Endothelial cell of umbilical vein (primary cell): ENCODE measurements around the gene NKD1. TPM values are rescaled to one million over a fixed set of nuclear protein-coding genes. Genes with fewer than 3 reads are reported as not detected.

Source experiments
- BruUV-seq: library from RNA; stranded (reverse); fragments of 400-500 nt; replicated peaks from 2 replicates; lab custom pipeline; 2021; lab: Mats Ljungman, UMichigan
- CTCF ChIA-PET: fragments of 300-600, 350-600 bp; sonication (Branson Sonifier 250); formaldehyde crosslinking; loops from one replicate; lab custom pipeline; 2021; ENCODE audit warnings: antibody characterized with exemption, inconsistent platforms; lab: Charles Lee
- POLR2A ChIA-PET: fragments of 300-600, 350-600 bp; sonication (Branson Sonifier 250); formaldehyde crosslinking; loops from one replicate; lab custom pipeline; 2021; ENCODE audit warnings: antibody characterized with exemption, inconsistent platforms; lab: Charles Lee
- DNase-seq: peaks from one replicate; pipeline ENCODE4 v3.0.0-alpha.2; 2011; ENCODE audit warnings: low read depth, low spot score
- FAIRE-seq: peaks from 2 replicates; lab custom pipeline; 2011; peaks lifted over from hg19 to GRCh38; lab: Jason Lieb, UNC
- H2AFZ ChIP-seq: 2 replicates; pipeline ENCODE4 v1.6.0; 2012; ENCODE audit warnings: low read depth, low read length, control low read depth, inconsistent platforms
- H3K27ac ChIP-seq: 2 replicates; pipeline ENCODE4 v1.5.1; 2011; ENCODE audit warnings: low read depth, mild to moderate bottlenecking, control low read depth, low read length, moderate library complexity; ENCODE audit not compliant: insufficient read depth
- H3K27me3 ChIP-seq, 2 experiments: 2 replicates each; pipeline versions ENCODE4 v1.6.0 to v1.6.1; 2011; ENCODE audit warnings: low read length in 2 of 2, mixed read lengths in 1 of 2; ENCODE audit not compliant: control insufficient read depth in 2 of 2, insufficient read depth in 2 of 2
- H3K36me3 ChIP-seq, 2 experiments: 2 replicates in 1 of 2; 3 replicates in 1 of 2; pipeline ENCODE4 v1.5.1; 2011; ENCODE audit warnings: low read length in 2 of 2, mild to moderate bottlenecking in 1 of 2, moderate library complexity in 1 of 2; ENCODE audit not compliant: control insufficient read depth in 2 of 2, insufficient read depth in 2 of 2; ENCODE audit errors: extremely low read depth in 1 of 2
- H3K4me1 ChIP-seq: 3 replicates; pipeline ENCODE4 v1.5.1; 2011; ENCODE audit warnings: mild to moderate bottlenecking, low read length; ENCODE audit not compliant: control insufficient read depth, insufficient read depth; ENCODE audit errors: extremely low read depth
- H3K4me2 ChIP-seq: 2 replicates; pipeline ENCODE4 v1.6.1; 2011; ENCODE audit warnings: low read length, control low read depth, mixed read lengths; ENCODE audit not compliant: insufficient read depth
- H3K4me3 ChIP-seq, 3 experiments: fragments of 200-600 bp in 1 of 3; sonication (generic), shearing (Covaris generic) in 1 of 3; replicated peaks in 1 of 3; 2 replicates each; pipeline ENCODE4 v1.5.1; 2011 to 2016; ENCODE audit warnings: control low read depth in 3 of 3, low read length in 3 of 3, mild to moderate bottlenecking in 2 of 3, inconsistent platforms in 1 of 3, low read depth in 1 of 3, moderate library complexity in 1 of 3; ENCODE audit not compliant: insufficient read depth in 1 of 3
- H3K79me2 ChIP-seq: 2 replicates; pipeline ENCODE4 v1.6.0; 2012; ENCODE audit warnings: low read length, inconsistent platforms; ENCODE audit not compliant: control insufficient read depth, insufficient read depth
- H3K9ac ChIP-seq: replicated peaks from 2 replicates; pipeline ENCODE3; 2011; ENCODE audit warnings: low read length, control low read depth; ENCODE audit not compliant: insufficient read depth; ENCODE audit errors: extremely low read depth
- H3K9me1 ChIP-seq: replicated peaks from 3 replicates; pipeline ENCODE4 v1.6.0; 2011; ENCODE audit warnings: mild to moderate bottlenecking, low read length; ENCODE audit not compliant: control insufficient read depth, insufficient read depth; ENCODE audit errors: extremely low read depth
- H3K9me3 ChIP-seq: replicated peaks from 2 replicates; pipeline ENCODE4 v1.5.1; 2012; ENCODE audit warnings: low read length, inconsistent platforms; ENCODE audit not compliant: control insufficient read depth, insufficient read depth
- H4K20me1 ChIP-seq: replicated peaks from 2 replicates; pipeline ENCODE3; 2011; ENCODE audit warnings: mild to moderate bottlenecking, low read length; ENCODE audit not compliant: control insufficient read depth, insufficient read depth; ENCODE audit errors: extremely low read depth
- EZH2 ChIP-seq: IDR thresholded peaks from 2 replicates; pipeline ENCODE4 v1.6.1; 2012; ENCODE audit warnings: borderline replicate concordance, low read depth, mild to moderate bottlenecking, moderate library complexity, low read length, inconsistent platforms; ENCODE audit not compliant: severe bottlenecking
- FOS ChIP-seq: IDR thresholded peaks from 2 replicates; pipeline ENCODE4 v1.6.1; 2011; ENCODE audit warnings: mild to moderate bottlenecking, low read length, moderate library complexity, borderline replicate concordance; ENCODE audit not compliant: insufficient read depth
- GATA2 ChIP-seq: IDR thresholded peaks from 2 replicates; pipeline ENCODE4 v1.7.0; 2011; ENCODE audit warnings: low read depth, mild to moderate bottlenecking, moderate library complexity, mixed read lengths, low read length; ENCODE audit not compliant: insufficient read length, insufficient read depth
- JUN ChIP-seq: IDR thresholded peaks from 2 replicates; pipeline ENCODE4 v1.6.1; 2011; ENCODE audit warnings: borderline replicate concordance, low read depth; ENCODE audit not compliant: insufficient read length, insufficient read depth
- MAX ChIP-seq: IDR thresholded peaks from 2 replicates; pipeline ENCODE4 v1.6.1; 2011; ENCODE audit not compliant: insufficient read depth, insufficient read length
- MYC ChIP-seq: IDR thresholded peaks from one replicate; pipeline ENCODE4 v1.6.1; 2011; ENCODE audit warnings: mild to moderate bottlenecking, low read depth, low read length
- POLR2A ChIP-seq: IDR thresholded peaks from 2 replicates; pipeline ENCODE4 v1.6.1; 2012; ENCODE audit warnings: low read depth, mild to moderate bottlenecking, control low read depth, low read length
- POLR2AphosphoS5 ChIP-seq: IDR thresholded peaks from 2 replicates; pipeline ENCODE4 v1.6.1; 2012; ENCODE audit warnings: low read depth, mild to moderate bottlenecking, control low read depth, low read length, moderate library complexity; ENCODE audit not compliant: insufficient read depth
- dilution Hi-C: fragments of 300-500 bp; cut with MboI; formaldehyde crosslinking; loops from one replicate; pipeline ENCODE4 v1.15.0; 2019; ENCODE audit warnings: low sequenced_read_pairs; ENCODE audit not compliant: extremely low pct_ligation_motif_present
- intact Hi-C: fragments of 100-400 bp; cut with micrococcal nuclease; formaldehyde crosslinking; loops from one replicate; pipeline ENCODE4 v1.10.0; 2022
- polyA plus RNA-seq, 4 experiments: library from polyadenylated mRNA; depleted of rRNA in 3 of 4; stranded (reverse) in 3 of 4; unstranded in 1 of 4; fragments of >200 nt; gene quantifications; 2 replicates each; pipeline versions ENCODE4 v1.2.1 to v1.2.3, GENCODE V29; 2011 to 2012; ENCODE audit warnings: missing spikeins in 1 of 4
- total RNA-seq: library from RNA; stranded (reverse); gene quantifications from 2 replicates; pipeline ENCODE4 v1.2.3, GENCODE V29; 2021
- TF ChIP-seq, protein P1 (sequence below), 2 donors: IDR thresholded peaks; 1 replicate in 1 of 2; 2 replicates in 1 of 2; pipeline ENCODE4 v1.5.1; 2011; ENCODE audit warnings: low read length in 2 of 2, mild to moderate bottlenecking in 2 of 2, moderate library complexity in 2 of 2, control low read depth in 1 of 2, inconsistent platforms in 1 of 2, low read depth in 1 of 2; ENCODE audit not compliant: insufficient read depth in 1 of 2; ENCODE audit errors: extremely low read depth in 1 of 2

NKD1 gene
- total and polyA plus RNA-seq, 2 donors (not counting 3 experiments of a cell fraction or from before 2014, with no cell fraction given): not detected

- DNase-seq: no peak
- no peak overlapping the region for H3K4me2 ChIP-seq
- TF ChIP-seq EZH2: no peak
- TF ChIP-seq JUN: no peak
- TF ChIP-seq GATA2: no peak
- no peak for TF ChIP-seq POLR2A
- TF ChIP-seq, protein P1, sequence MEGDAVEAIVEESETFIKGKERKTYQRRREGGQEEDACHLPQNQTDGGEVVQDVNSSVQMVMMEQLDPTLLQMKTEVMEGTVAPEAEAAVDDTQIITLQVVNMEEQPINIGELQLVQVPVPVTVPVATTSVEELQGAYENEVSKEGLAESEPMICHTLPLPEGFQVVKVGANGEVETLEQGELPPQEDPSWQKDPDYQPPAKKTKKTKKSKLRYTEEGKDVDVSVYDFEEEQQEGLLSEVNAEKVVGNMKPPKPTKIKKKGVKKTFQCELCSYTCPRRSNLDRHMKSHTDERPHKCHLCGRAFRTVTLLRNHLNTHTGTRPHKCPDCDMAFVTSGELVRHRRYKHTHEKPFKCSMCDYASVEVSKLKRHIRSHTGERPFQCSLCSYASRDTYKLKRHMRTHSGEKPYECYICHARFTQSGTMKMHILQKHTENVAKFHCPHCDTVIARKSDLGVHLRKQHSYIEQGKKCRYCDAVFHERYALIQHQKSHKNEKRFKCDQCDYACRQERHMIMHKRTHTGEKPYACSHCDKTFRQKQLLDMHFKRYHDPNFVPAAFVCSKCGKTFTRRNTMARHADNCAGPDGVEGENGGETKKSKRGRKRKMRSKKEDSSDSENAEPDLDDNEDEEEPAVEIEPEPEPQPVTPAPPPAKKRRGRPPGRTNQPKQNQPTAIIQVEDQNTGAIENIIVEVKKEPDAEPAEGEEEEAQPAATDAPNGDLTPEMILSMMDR (IDR thresholded peaks at IDR 0.05; ENCODE audit: extremely low read depth in 1 of 2, insufficient read depth in 1 of 2, low read depth in 1 of 2, low read length in 2 of 2): no peak
- TF ChIP-seq POLR2AphosphoS5: no peak
- no peak for TF ChIP-seq MAX
- no peak for TF ChIP-seq MYC
- no peak for TF ChIP-seq FOS
- POLR2A ChIA-PET: no interaction called here
- no TSS peak for BruUV-seq
- H3K79me2 ChIP-seq: no peaks in the 10 kb centered on the region
- H3K9ac ChIP-seq: no peak overlapping the region
- no peaks in the 10 kb centered on the region for H3K36me3 ChIP-seq
- H3K27ac ChIP-seq: no peak overlapping the region
- H3K9me1 ChIP-seq: no peaks in the 10 kb centered on the region
- H3K4me1 ChIP-seq: no peaks in the 10 kb centered on the region
- intact Hi-C loops: no loop called here
- CTCF ChIA-PET: no interaction called here
- no peak overlapping the region for H2AFZ ChIP-seq
- FAIRE-seq: no peak
- H4K20me1 ChIP-seq: no peaks in the 10 kb centered on the region
- no peaks in the 10 kb centered on the region for H3K9me3 ChIP-seq
- H3K4me3 ChIP-seq: no peak overlapping the region
- dilution Hi-C loops: no loop called here
- H3K27me3 ChIP-seq: peaks cover 0 to 6% of the 10 kb centered on the region in 2 experiments
Observed at GRCh38 chr16:50539822-50540710, 8.1 kb upstream of the NKD1 start.
